ENCODE results near the gene SLC6A13. TPM values are rescaled to one million over a fixed set of nuclear protein-coding genes. Genes with fewer than 3 reads are reported as not detected.
"Not testable (repeated sequence)": the region's sequence is repeated elsewhere in the genome, so short reads cannot be mapped to it uniquely, and the experiment has no call there.

SLC6A13 gene
- total RNA-seq (under 1 TPM in 1 of 4 donors, not detected in 3; 0.55 TPM), polyA plus RNA-seq (under 1 TPM in 1 of 3 donors, not detected in 2; 0.10 TPM)

GRCh38 chr12:262817-263216, at the start of gene SLC6A13:
Gene SLC6A13 (minus strand): TSS chr12:262836. CDS start chr12:260052, 2,784 bp downstream.
- intact Hi-C loops (cut with DNase I), result no loop called here
- DNase-seq, result no peak
- 30 to 42% methylated on average over 7 of the region's 7 CpGs for WGBS, 2 donors
- no peak within 1 kb of the TSS for H3K27ac ChIP-seq
- H3K4me3 ChIP-seq, result no peak within 1 kb of the TSS
- no peaks in the 10 kb centered on the region for H3K9me3 ChIP-seq
- TF ChIP-seq POLR2A (IDR thresholded peaks at IDR 0.05), result no peak
- no peak for TF ChIP-seq POLR2AphosphoS5 (IDR thresholded peaks at IDR 0.05)
- no peak for TF ChIP-seq CTCF (IDR thresholded peaks at IDR 0.05)
- no peak for TF ChIP-seq EP300 (IDR thresholded peaks at IDR 0.05)
- peaks cover 4 to 89% (median 26%) of the 10 kb centered on the region in 3 donors for H3K27me3 ChIP-seq
- no peaks in the 10 kb centered on the region for H3K4me1 ChIP-seq
- H3K36me3 ChIP-seq, result no peaks in the 10 kb centered on the region

- no peak overlapping the region for H3K4me3 ChIP-seq
- TF ChIP-seq EP300 (IDR thresholded peaks at IDR 0.05) (no peak), CTCF (IDR thresholded peaks at IDR 0.05) (no peak), POLR2AphosphoS5 (IDR thresholded peaks at IDR 0.05) (no peak), POLR2A (IDR thresholded peaks at IDR 0.05) (no peak)
- intact Hi-C loops (cut with DNase I), result no loop called here
- no peak overlapping the region for H3K27ac ChIP-seq
- WGBS, 2 donors, result 25 to 71% methylated on average over 2 of the region's 2 CpGs
- no peaks in the 10 kb centered on the region for H3K4me1 ChIP-seq
- DNase-seq, result no peak
- H3K9me3 ChIP-seq, result no peaks in the 10 kb centered on the region
- no peaks in the 10 kb centered on the region for H3K27me3 ChIP-seq
- peaks cover 24 to 99% (median 70%) of the 10 kb centered on the region in 4 donors for H3K36me3 ChIP-seq
Measured at GRCh38 chr12:308511-308910, 45.9 kb upstream of the SLC6A13 start.

- Histone ChIP-seq H3K27ac (no peak overlapping the region), H3K9me3 (peaks cover 0 to 1% (median 0%) of the 10 kb centered on the region in 4 donors), H3K27me3 (no peaks in the 10 kb centered on the region), H3K4me1 (no peaks in the 10 kb centered on the region), H3K4me3 (no peak overlapping the region), H3K36me3 (peaks cover 24 to 99% (median 70%) of the 10 kb centered on the region in 4 donors)
- DNase-seq, result no peak
- 97 to 98% methylated on average over 10 of the region's 10 CpGs for WGBS, 2 donors
- intact Hi-C loops (cut with DNase I), result no loop called here
- no peak for TF ChIP-seq CTCF (IDR thresholded peaks at IDR 0.05)
- no peak for TF ChIP-seq POLR2AphosphoS5 (IDR thresholded peaks at IDR 0.05)
- no peak for TF ChIP-seq EP300 (IDR thresholded peaks at IDR 0.05)
- TF ChIP-seq POLR2A (IDR thresholded peaks at IDR 0.05), result no peak
Measured at GRCh38 chr12:307406-307805, 44.8 kb upstream of the SLC6A13 start.

GRCh38 chr12:304805-305204, 42.2 kb upstream of the SLC6A13 start:
- TF ChIP-seq POLR2AphosphoS5 (IDR thresholded peaks at IDR 0.05) (no peak), POLR2A (IDR thresholded peaks at IDR 0.05) (no peak), EP300 (IDR thresholded peaks at IDR 0.05) (no peak), CTCF (IDR thresholded peaks at IDR 0.05) (no peak)
- Histone ChIP-seq H3K9me3 (peaks cover 0 to 6% (median 0%) of the 10 kb centered on the region in 4 donors), H3K4me1 (no peaks in the 10 kb centered on the region), H3K36me3 (peaks cover 19 to 74% (median 48%) of the 10 kb centered on the region in 4 donors), H3K27ac (no peak overlapping the region), H3K4me3 (no peak overlapping the region), H3K27me3 (no peaks in the 10 kb centered on the region)
- DNase-seq, result no peak
- WGBS, 2 donors, result 23 to 56% methylated on average over 5 of the region's 5 CpGs
- intact Hi-C loops (cut with DNase I), result no loop called here

- H3K4me1 ChIP-seq; H3K9me3 ChIP-seq; H3K27me3 ChIP-seq; H3K4me3 ChIP-seq; H3K27ac ChIP-seq; intact Hi-C loops (cut with DNase I); DNase-seq: not testable (repeated sequence)
- WGBS, 2 donors, result 80 to 91% methylated on average over 3 of the region's 3 CpGs
- H3K36me3 ChIP-seq, result peaks cover 19 to 60% (median 31%) of the 10 kb centered on the region in 4 donors
Measured at GRCh38 chr12:302766-303165, 40.1 kb upstream of the SLC6A13 start.

GRCh38 chr12:300166-300565, 37.5 kb upstream of the SLC6A13 start:
- H3K27me3 ChIP-seq; H3K9me3 ChIP-seq; intact Hi-C loops (cut with DNase I); H3K27ac ChIP-seq; H3K4me1 ChIP-seq; H3K4me3 ChIP-seq; DNase-seq: not testable (repeated sequence)
- peaks cover 6 to 60% (median 21%) of the 10 kb centered on the region in 4 donors for H3K36me3 ChIP-seq
- WGBS, 2 donors, result 86 to 93% methylated on average over 1 of the region's 1 CpG

- H3K27me3 ChIP-seq; H3K9me3 ChIP-seq; H3K27ac ChIP-seq; intact Hi-C loops (cut with DNase I); DNase-seq; H3K4me3 ChIP-seq; H3K4me1 ChIP-seq: not testable (repeated sequence)
- H3K36me3 ChIP-seq, result peaks cover 6 to 60% (median 24%) of the 10 kb centered on the region in 4 donors
- WGBS, 2 donors, result 87 to 98% methylated on average over 5 of the region's 5 CpGs
Measured at GRCh38 chr12:299511-299910, 36.9 kb upstream of the SLC6A13 start.

- H3K9me3 ChIP-seq; H3K27ac ChIP-seq; H3K27me3 ChIP-seq; intact Hi-C loops (cut with DNase I); DNase-seq; H3K4me3 ChIP-seq; H3K4me1 ChIP-seq: not testable (repeated sequence)
- 94 to 98% methylated on average over 8 of the region's 8 CpGs for WGBS, 2 donors
- peaks cover 13 to 59% (median 23%) of the 10 kb centered on the region in 4 donors for H3K36me3 ChIP-seq
Measured at GRCh38 chr12:298059-298458, 35.4 kb upstream of the SLC6A13 start.
